ENCODE data around the gene TRAM1L1. TPM values are rescaled to one million over a fixed set of nuclear protein-coding genes. Genes with fewer than 3 reads are reported as not detected.

The TRAM1L1 gene
- total and polyA plus RNA-seq, 2 of the 4 experiments (the other 2 are of a cell fraction), result 2.6 to 3.4 TPM

DNA sequence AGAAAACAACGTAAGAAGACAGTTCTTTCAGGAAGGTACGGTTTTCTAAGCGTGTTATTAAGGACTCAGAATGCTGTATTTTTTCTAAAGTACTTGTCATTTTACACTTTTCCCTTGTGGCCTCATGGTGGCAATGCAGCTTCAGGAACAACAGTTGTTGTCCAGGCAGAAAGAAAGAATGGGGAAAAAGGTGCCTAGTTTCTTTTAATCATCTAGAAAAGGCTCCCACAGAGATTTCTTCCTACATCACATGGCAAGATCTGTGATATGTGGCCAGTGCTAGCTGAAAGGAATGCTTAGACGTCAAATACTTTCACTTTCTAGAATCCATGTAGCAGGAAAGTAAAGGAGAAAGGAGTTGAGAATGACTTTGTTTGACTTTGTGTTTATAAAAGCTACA, 49.0 kb upstream of the TRAM1L1 start:
- no TSS peak for BruUV-seq (replicated peaks)
- Histone ChIP-seq H3K14ac (replicated peaks; ENCODE audit: low read depth, low read length) (no peak overlapping the region), H3K4me3 (ENCODE audit: insufficient read depth, low read depth, low read length) (no peak overlapping the region), H4K8ac (ENCODE audit: low read depth in 2 of 2, low read length in 2 of 2) (no peak overlapping the region), H2BK120ac (ENCODE audit: low read depth, low read length) (no peak overlapping the region; the same call in 1 of the 2 replicates), H3K56ac (ENCODE audit: extremely low read depth, insufficient read depth, low read length) (no peak overlapping the region), H4K5ac (ENCODE audit: low read depth, low read length) (no peak overlapping the region), H3K18ac (ENCODE audit: low read depth, low read length) (no peak overlapping the region), H4K20me1 (ENCODE audit: insufficient read depth, low read length) (no peaks in the 10 kb centered on the region), H3K36me3 (ENCODE audit: control insufficient read depth, insufficient read depth, low read length) (no peaks in the 10 kb centered on the region), H2AK9ac (replicated peaks; ENCODE audit: low read depth, low read length, poor library complexity) (no peak overlapping the region), H2AFZ (replicated peaks; ENCODE audit: low read length, poor library complexity) (no peak overlapping the region), H2BK5ac (ENCODE audit: low read depth, low read length, poor library complexity, severe bottlenecking) (no peak overlapping the region), H2AK5ac (ENCODE audit: low read depth, low read length) (no peak overlapping the region), H3K27me3 (ENCODE audit: control insufficient read depth, insufficient read depth, low read length) (no peaks in the 10 kb centered on the region), H2BK15ac (ENCODE audit: low read depth, low read length) (no peak overlapping the region), H3K4ac (ENCODE audit: low read depth, low read length) (no peak overlapping the region), H3K79me1 (ENCODE audit: low read depth in 1 of 2, low read length in 2 of 2) (no peaks in the 10 kb centered on the region), H3K4me1 (ENCODE audit: control insufficient read depth, insufficient read depth, low read length) (no peaks in the 10 kb centered on the region), H4K91ac (ENCODE audit: insufficient read depth, low read depth, low read length) (no peak overlapping the region), H3K4me2 (ENCODE audit: low read depth, low read length) (peak overlapping the region; percentile 35), H2BK20ac (ENCODE audit: low read depth, low read length) (no peak overlapping the region), H3K9me1 (ENCODE audit: insufficient read depth, low read length) (no peaks in the 10 kb centered on the region), H3K9ac (ENCODE audit: low read depth, low read length) (no peak overlapping the region), H3K23ac (ENCODE audit: low read depth, low read length) (no peak overlapping the region), H3K9me3 (ENCODE audit: control insufficient read depth, insufficient read depth, low read length) (no peaks in the 10 kb centered on the region), H3K27ac (ENCODE audit: insufficient read depth, low read length) (no peak overlapping the region)
- no CpG with 5 or more reads among the region's 4 CpGs for WGBS, 2 experiments (ENCODE audit: extremely low coverage in 2 of 2, insufficient read length in 1 of 2)
- intact Hi-C loops (cut with micrococcal nuclease) (loop anchor here (1.0 to 10.0 kb wide), 7 partner anchors 426 to 2000 kb away; partner anchors contain the start of gene MYOZ2), in situ Hi-C loops (cut with MboI; ENCODE audit: low sequenced_read_pairs) (loop anchor here (10.0 to 25.0 kb wide), 4 partner anchors 430 to 1130 kb away; partner anchors contain the start of gene NDST3), dilution Hi-C loops (cut with HindIII; ENCODE audit: low sequenced_read_pairs, unreplicated experiment) (no loop called here)
- peak; percentile 82 for ATAC-seq (ENCODE audit: low read depth)
- DNase-seq, result peak; percentile 84
- ChIA-PET CTCF (interaction anchor here (0.6 to 2.0 kb wide), 4 partner anchors 9 to 424 kb away, joined by 3 to 9 read pairs (median 6); no protein-coding TSS in a partner anchor), POLR2A (ENCODE audit: unreplicated experiment) (no interaction called here)
- TF ChIP-seq SMC3 (IDR thresholded peaks at IDR 0.05; ENCODE audit: low read depth, low read length) (peak; percentile 77), RFX5 (IDR thresholded peaks at IDR 0.05; ENCODE audit: low read depth, low read length) (no peak), CEBPB (IDR thresholded peaks at IDR 0.05; ENCODE audit: low read depth, low read length) (no peak), FOS (IDR thresholded peaks at IDR 0.05; ENCODE audit: low read depth, low read length) (no peak), MXI1 (IDR thresholded peaks at IDR 0.05; ENCODE audit: borderline replicate concordance, low read depth, low read length) (no peak), BHLHE40 (IDR thresholded peaks at IDR 0.05; ENCODE audit: low read depth, low read length) (no peak), POLR2A (IDR thresholded peaks at IDR 0.05; ENCODE audit: low read depth, low read length) (no peak), RCOR1 (IDR thresholded peaks at IDR 0.05; ENCODE audit: insufficient replicate concordance, low read length) (no peak), MAFK (IDR thresholded peaks at IDR 0.05; ENCODE audit: low read depth, low read length) (no peak), RAD21 (IDR thresholded peaks at IDR 0.05; ENCODE audit: low read length) (peak; percentile 93), MAZ (IDR thresholded peaks at IDR 0.05; ENCODE audit: borderline replicate concordance, low read depth, low read length) (no peak)
- TF ChIP-seq, protein P1, sequence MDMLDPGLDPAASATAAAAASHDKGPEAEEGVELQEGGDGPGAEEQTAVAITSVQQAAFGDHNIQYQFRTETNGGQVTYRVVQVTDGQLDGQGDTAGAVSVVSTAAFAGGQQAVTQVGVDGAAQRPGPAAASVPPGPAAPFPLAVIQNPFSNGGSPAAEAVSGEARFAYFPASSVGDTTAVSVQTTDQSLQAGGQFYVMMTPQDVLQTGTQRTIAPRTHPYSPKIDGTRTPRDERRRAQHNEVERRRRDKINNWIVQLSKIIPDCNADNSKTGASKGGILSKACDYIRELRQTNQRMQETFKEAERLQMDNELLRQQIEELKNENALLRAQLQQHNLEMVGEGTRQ (IDR thresholded peaks at IDR 0.05; ENCODE audit: low read depth, low read length), result no peak; the same call in 1 of the 2 replicates
- TF ChIP-seq, protein P2, sequence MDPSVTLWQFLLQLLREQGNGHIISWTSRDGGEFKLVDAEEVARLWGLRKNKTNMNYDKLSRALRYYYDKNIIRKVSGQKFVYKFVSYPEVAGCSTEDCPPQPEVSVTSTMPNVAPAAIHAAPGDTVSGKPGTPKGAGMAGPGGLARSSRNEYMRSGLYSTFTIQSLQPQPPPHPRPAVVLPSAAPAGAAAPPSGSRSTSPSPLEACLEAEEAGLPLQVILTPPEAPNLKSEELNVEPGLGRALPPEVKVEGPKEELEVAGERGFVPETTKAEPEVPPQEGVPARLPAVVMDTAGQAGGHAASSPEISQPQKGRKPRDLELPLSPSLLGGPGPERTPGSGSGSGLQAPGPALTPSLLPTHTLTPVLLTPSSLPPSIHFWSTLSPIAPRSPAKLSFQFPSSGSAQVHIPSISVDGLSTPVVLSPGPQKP (IDR thresholded peaks at IDR 0.05; ENCODE audit: borderline replicate concordance, low read depth, low read length), result no peak
- TF ChIP-seq, protein P3, sequence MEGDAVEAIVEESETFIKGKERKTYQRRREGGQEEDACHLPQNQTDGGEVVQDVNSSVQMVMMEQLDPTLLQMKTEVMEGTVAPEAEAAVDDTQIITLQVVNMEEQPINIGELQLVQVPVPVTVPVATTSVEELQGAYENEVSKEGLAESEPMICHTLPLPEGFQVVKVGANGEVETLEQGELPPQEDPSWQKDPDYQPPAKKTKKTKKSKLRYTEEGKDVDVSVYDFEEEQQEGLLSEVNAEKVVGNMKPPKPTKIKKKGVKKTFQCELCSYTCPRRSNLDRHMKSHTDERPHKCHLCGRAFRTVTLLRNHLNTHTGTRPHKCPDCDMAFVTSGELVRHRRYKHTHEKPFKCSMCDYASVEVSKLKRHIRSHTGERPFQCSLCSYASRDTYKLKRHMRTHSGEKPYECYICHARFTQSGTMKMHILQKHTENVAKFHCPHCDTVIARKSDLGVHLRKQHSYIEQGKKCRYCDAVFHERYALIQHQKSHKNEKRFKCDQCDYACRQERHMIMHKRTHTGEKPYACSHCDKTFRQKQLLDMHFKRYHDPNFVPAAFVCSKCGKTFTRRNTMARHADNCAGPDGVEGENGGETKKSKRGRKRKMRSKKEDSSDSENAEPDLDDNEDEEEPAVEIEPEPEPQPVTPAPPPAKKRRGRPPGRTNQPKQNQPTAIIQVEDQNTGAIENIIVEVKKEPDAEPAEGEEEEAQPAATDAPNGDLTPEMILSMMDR (conservative IDR thresholded peaks at IDR 0.05; ENCODE audit: low read depth, low read length), result peak; percentile 77

All from IMR-90 (cell line).